Globus pallidus (tissue), 1 donor: Measurements from ENCODE around the gene CD40.

ENCODE experiments used
- DNase-seq: peaks from one replicate; pipeline ENCODE4 v3.0.0-alpha.2; 2015; ENCODE audit warnings: low spot score

The CD40 gene

DNA sequence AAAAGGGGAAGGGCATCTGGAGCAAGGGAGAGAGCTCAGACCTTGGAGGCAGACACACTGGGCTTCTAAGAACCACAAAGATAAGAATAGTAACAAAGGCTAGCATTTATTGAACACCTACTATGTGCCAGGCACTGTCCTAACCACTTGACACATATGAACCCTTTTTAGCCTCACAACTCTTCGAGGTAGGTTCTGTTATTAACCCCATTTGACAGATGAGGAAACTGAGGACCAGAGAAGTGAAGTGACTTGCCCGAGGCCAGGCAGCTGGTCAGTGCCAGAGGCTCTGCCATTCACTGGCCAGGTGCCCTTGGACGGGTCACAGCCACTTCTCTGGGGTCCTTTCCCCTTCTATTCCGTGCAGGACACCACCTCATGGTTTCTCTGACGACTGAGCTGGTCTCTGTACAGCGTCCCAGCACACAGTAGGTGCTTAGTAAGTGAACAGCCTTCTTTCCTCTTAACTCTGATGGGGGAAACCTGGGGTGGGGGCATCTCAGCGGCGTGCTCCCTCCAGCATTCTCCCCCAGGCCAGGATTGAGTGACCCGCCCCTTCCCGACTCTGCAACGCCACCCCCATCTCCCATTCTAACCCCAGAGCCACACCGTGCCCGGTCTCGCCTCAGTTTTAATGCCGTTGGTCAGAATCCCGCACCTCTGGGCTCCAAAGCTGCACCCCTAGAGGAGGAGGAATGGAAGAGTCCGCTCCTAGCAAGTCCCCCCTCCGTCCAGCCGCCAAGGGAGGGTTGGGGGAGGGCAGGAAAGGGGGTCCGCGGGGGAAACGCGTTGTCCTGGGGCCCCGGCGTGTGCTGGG lies 55.7 kb downstream of the CD40 start:
- DNase-seq, result no peak

DNA sequence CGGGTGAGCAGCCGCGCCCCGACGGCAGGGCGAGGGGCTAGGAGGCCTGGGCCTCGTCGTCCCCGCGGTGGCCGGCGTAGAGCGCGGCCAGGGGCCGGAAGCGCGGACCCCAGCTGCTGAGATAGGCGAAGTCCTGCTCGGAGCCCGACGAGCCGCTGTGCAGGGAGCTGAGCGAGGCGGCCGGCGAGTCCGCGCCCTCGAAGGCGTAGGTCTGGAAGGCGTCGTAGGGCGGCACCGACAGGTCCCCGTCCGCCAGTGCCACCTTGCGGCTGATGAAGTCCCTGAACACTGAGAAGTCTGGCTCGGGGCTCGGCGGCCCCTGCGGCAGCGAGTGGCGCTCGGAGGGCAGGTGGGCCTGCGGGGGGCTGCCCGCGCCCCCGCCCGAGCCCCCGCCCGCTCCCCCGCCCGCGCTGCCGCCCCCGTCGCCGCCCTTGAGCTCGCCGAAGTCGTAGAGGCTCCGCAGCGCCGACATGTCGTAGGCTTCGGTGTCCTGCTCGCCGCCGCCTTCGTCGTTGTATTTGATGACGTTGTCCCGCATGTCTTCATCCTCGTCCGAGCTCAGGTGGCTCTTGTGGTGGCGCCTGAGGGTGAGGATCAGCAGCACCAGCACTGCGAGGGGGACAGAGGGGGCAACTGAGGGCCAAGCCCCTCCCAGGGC lies 56.5 kb downstream of the CD40 start:
- DNase-seq, result no peak

DNA sequence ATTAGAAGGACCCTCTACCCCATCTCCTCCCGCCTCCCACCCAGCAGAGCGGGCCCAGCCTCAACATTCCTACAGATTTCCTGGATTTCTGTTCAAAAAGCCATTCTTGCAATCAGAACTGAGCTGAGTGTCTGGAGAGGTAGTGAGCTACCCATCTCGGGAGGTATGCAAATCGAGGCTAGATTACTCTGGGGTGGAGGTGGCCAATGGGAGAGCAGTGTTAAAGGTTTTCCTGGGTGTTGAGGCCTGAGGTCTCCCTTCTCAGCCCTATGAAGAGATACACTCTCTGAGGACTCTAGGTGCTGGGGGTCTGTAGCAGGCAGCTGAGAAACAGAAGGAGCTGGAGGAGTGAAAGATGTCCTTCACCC lies 57.0 kb downstream of the CD40 start:
- no peak for DNase-seq

DNA sequence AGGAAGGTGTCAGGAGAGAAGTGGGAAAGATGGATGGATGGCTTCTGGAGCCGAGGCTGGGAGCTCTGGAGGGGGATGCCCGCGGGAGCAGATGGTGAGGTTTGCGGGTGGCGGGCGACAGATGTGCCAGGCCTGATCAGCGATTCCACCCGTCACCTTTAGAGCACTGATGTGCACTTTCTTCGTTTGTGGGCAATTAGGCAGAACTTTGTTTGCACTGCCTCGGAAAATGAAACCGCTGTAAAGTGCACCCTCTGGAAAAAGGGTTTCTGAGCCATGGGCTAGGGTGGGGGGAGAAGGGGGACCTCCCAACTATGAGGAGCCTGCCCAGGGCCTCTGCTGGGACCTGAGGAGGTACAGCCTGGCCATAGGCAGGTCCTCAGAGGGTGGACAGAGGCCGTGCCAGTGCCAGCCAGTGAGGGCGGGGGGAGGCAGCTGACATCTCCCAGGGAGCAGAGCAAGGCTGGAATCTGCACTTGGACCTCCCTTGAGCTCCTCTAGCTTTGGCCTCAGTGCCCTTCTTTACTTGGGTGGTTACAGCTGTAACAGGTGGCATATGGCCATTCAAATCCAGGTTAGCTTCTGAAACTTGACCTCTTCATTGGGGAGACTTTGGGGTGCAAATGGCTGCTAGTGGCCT lies 58.7 kb downstream of the CD40 start:
- no peak for DNase-seq

GRCh38 chr20:46177768-46178167 lies 59.7 kb downstream of the CD40 start:
- no peak for DNase-seq

- DNase-seq, result no peak
Measured at GRCh38 chr20:46178891-46179290, 60.8 kb downstream of the CD40 start.
